Omental fat pad (tissue), 4 donors: ENCODE results near the gene CCDC60. TPM values are rescaled to one million over a fixed set of nuclear protein-coding genes. Genes with fewer than 3 reads are reported as not detected.

Source experiments
- ATAC-seq: fragments of 150-250 bp; one replicate; pipeline ENCODE4 v1.9.1; 2016; ENCODE audit warnings: mild to moderate bottlenecking, moderate library complexity; ENCODE audit not compliant: low FRiP score
- DNase-seq: peaks from one replicate; pipeline ENCODE4 v3.0.0-alpha.2; 2019; ENCODE audit warnings: low spot score
- CTCF ChIP-seq, 3 donors: fragments of 450-650 bp; IDR thresholded peaks; one replicate each; pipeline ENCODE4 v1.5.1; 2016 to 2017; ENCODE audit warnings: antibody characterized with exemption in 3 of 3, mild to moderate bottlenecking in 3 of 3, moderate library complexity in 2 of 3
- total RNA-seq, 4 donors: library from RNA; depleted of rRNA; stranded (reverse); fragments of >200 nt; gene quantifications; one replicate each; pipeline ENCODE4 v1.1.0, GENCODE V29; 2016

The CCDC60 gene
- total RNA-seq, 4 donors from 2014 or later = not detected

GRCh38 chr12:119544765-119545625 is 210.5 kb downstream of the CCDC60 start:
- peak in 1 of 3 donors; percentile 8 for TF ChIP-seq CTCF (IDR thresholded peaks at IDR 0.05)
- no peak for ATAC-seq
- DNase-seq = peak; percentile 24

- ATAC-seq = no peak
- no peak for DNase-seq
- no peak for TF ChIP-seq CTCF (IDR thresholded peaks at IDR 0.05)
Measured at GRCh38 chr12:119546340-119546739, 211.8 kb downstream of the CCDC60 start.

GRCh38 chr12:119547001-119547400 is 212.5 kb downstream of the CCDC60 start:
- no peak for DNase-seq
- ATAC-seq = no peak
- TF ChIP-seq CTCF (IDR thresholded peaks at IDR 0.05) = no peak

GRCh38 chr12:119556854-119557253 is 222.3 kb downstream of the CCDC60 start:
- ATAC-seq (no peak), DNase-seq (no peak)
- no peak for TF ChIP-seq CTCF (IDR thresholded peaks at IDR 0.05)

GRCh38 chr12:119565404-119565803 is 230.9 kb downstream of the CCDC60 start:
- DNase-seq (no peak), ATAC-seq (no peak)
- TF ChIP-seq CTCF (IDR thresholded peaks at IDR 0.05) = no peak

GRCh38 chr12:119570771-119571170 is 236.2 kb downstream of the CCDC60 start:
- TF ChIP-seq CTCF (IDR thresholded peaks at IDR 0.05) = no peak
- DNase-seq (no peak), ATAC-seq (no peak)

- DNase-seq = no peak
- no peak for ATAC-seq
- TF ChIP-seq CTCF (IDR thresholded peaks at IDR 0.05) = no peak
Measured at GRCh38 chr12:119573086-119573485, 238.6 kb downstream of the CCDC60 start.
